Measurements from ENCODE around the gene CEACAM16. TPM values are rescaled to one million over a fixed set of nuclear protein-coding genes. Genes with fewer than 3 reads are reported as not detected.

The CEACAM16 gene
- total RNA-seq, 1 experiment from 2014 or later: not detected

GRCh38 chr19:44681992-44682790 is 16.8 kb upstream of the CEACAM16 start:
- Histone ChIP-seq H3K27ac (ENCODE audit: low read depth, low read length) (no peak overlapping the region), H4K20me1 (ENCODE audit: insufficient read depth) (no peaks in the 10 kb centered on the region), H3K4me2 (ENCODE audit: low read length) (0 out of 2 replicates have a peak overlapping the region, but pooled peaks have one; percentile 14), H3K9me2 (ENCODE audit: insufficient read depth) (no peaks in the 10 kb centered on the region), H2AFZ (ENCODE audit: low read depth, low read length, poor library complexity, severe bottlenecking) (no peak overlapping the region), H3K4me1 (ENCODE audit: control insufficient read depth in 1 of 2, insufficient read depth in 2 of 2, low read length in 2 of 2) (peaks cover 47 to 70% of the 10 kb centered on the region in 2 experiments), H3K79me2 (ENCODE audit: insufficient read depth, low read length) (no peaks in the 10 kb centered on the region), H3K9ac (ENCODE audit: low read length) (no peak overlapping the region), H3K36me3 (ENCODE audit: control insufficient read depth in 1 of 2, insufficient read depth in 2 of 2, low read length in 2 of 2) (no peaks in the 10 kb centered on the region), H3K9me3 (ENCODE audit: control insufficient read depth in 1 of 2, insufficient read depth in 1 of 2, low read depth in 1 of 2, low read length in 2 of 2) (no peaks in the 10 kb centered on the region), H3K4me3 (replicated peaks in 1 of 2; ENCODE audit: low read depth in 1 of 2, low read length in 2 of 2) (no peak overlapping the region), H3K27me3 (ENCODE audit: insufficient read depth, low read length) (no peaks in the 10 kb centered on the region)
- no peak for DNase-seq (ENCODE audit: low read depth, low spot score)
- ChIA-PET CTCF (no interaction called here), POLR2A (interaction anchor here (0.6 kb wide), 1 partner anchor 163 kb away, joined by 6 read pairs; no protein-coding TSS in a partner anchor), RAD21 (ENCODE audit: low non-redundant PET in 1 of 2, low total read pairs in 2 of 2, uncharacterized antibody in 2 of 2, unreplicated experiment in 2 of 2) (no interaction called here)
- ATAC-seq: no peak
- no TSS peak for BruUV-seq (replicated peaks)
- TF ChIP-seq EZH2phosphoT487 (IDR thresholded peaks at IDR 0.05; ENCODE audit: borderline replicate concordance) (no peak), MAX (IDR thresholded peaks at IDR 0.05) (no peak), ATF3 (IDR thresholded peaks at IDR 0.05) (no peak), POLR2A (IDR thresholded peaks at IDR 0.05; ENCODE audit: borderline replicate concordance, extremely low read depth, insufficient read depth, insufficient read length) (no peak), FOSL1 (IDR thresholded peaks at IDR 0.05; ENCODE audit: low read depth) (no peak), ELF1 (IDR thresholded peaks at IDR 0.05; ENCODE audit: borderline replicate concordance, low read depth) (no peak), ZFX (IDR thresholded peaks at IDR 0.05) (no peak), ZBTB33 (IDR thresholded peaks at IDR 0.05; ENCODE audit: extremely low read depth, insufficient replicate concordance, low read length) (no peak), REST (IDR thresholded peaks at IDR 0.05; ENCODE audit: low read depth) (no peak), EZH2 (IDR thresholded peaks at IDR 0.05) (no peak), YY1 (IDR thresholded peaks at IDR 0.05; ENCODE audit: extremely low read depth, insufficient replicate concordance, low read depth, low read length) (no peak), SP1 (IDR thresholded peaks at IDR 0.05; ENCODE audit: low read depth) (no peak), JUND (IDR thresholded peaks at IDR 0.05) (no peak), ZNF274 (IDR thresholded peaks at IDR 0.05; ENCODE audit: low read depth, low read length) (no peak), RAD21 (IDR thresholded peaks at IDR 0.05; ENCODE audit: low read depth) (no peak), CEBPB (IDR thresholded peaks at IDR 0.05; ENCODE audit: low read depth) (no peak), CTCF (IDR thresholded peaks at IDR 0.05 in 2 of 3, conservative IDR thresholded peaks at IDR 0.05 in 1 of 3; ENCODE audit: borderline replicate concordance in 1 of 3, insufficient read depth in 1 of 3, low read depth in 2 of 3, low read length in 2 of 3) (no peak), SIN3A (IDR thresholded peaks at IDR 0.05; ENCODE audit: low read depth) (no peak), SRF (IDR thresholded peaks at IDR 0.05; ENCODE audit: low read depth) (no peak)
- intact Hi-C loops (cut with micrococcal nuclease): loop anchor here (10.0 kb wide), 1 partner anchor 163 kb away; the partner anchor contains the start of gene NECTIN2

All from HCT116 (cell line).